K562 (cell line): ENCODE results near the gene LRMDA. TPM values are rescaled to one million over a fixed set of nuclear protein-coding genes. Genes with fewer than 3 reads are reported as not detected.

Experiments
- ATAC-seq: fragments of 200-7000 bp; cut with Tn5 transposase; 3 replicates; pipeline ENCODE4 v1.9.1; 2020; ENCODE audit warnings: moderate library complexity
- BruUV-seq: library from RNA; stranded (reverse); fragments of 400-500 nt; replicated peaks from 2 replicates; lab custom pipeline; 2021; lab: Mats Ljungman, UMichigan
- CTCF ChIA-PET: fragments of 300-600 bp; formaldehyde crosslinking; extraction: SDS; loops from one replicate; lab custom pipeline; 2021; ENCODE audit warnings: low intra/inter-chr PET ratio; lab: Yijun Ruan, JAX
- POLR2A ChIA-PET: fragments of 300-600, 350-650 bp; sonication (Branson Sonifier 250); formaldehyde crosslinking; extraction: SDS; loops from one replicate; lab custom pipeline; 2021; ENCODE audit warnings: antibody characterized with exemption, inconsistent platforms; lab: Yijun Ruan, JAX
- DNase-seq, 4 experiments: peaks; one replicate each; pipeline versions ENCODE4 v3.0.0 to v3.0.0-alpha.2; 2011 to 2018; ENCODE audit warnings: low spot score in 3 of 4, mixed read lengths in 3 of 4; ENCODE audit errors: extremely low read depth in 1 of 4
- FAIRE-seq: peaks from 2 replicates; lab custom pipeline; 2011; peaks lifted over from hg19 to GRCh38; lab: Jason Lieb, UNC
- H2AFZ ChIP-seq: 2 replicates; pipeline ENCODE4 v1.6.0; 2011; ENCODE audit warnings: low read depth, low read length, control low read depth, inconsistent platforms
- H3K27ac ChIP-seq: fragments of 200-600 bp; 3 replicates; pipeline ENCODE4 v1.8.0; 2011; ENCODE audit warnings: low read depth, mild to moderate bottlenecking, control low read depth, inconsistent platforms, low read length, moderate library complexity, mixed read lengths; ENCODE audit errors: extremely low read depth
- H3K27me3 ChIP-seq, 2 experiments: fragments of 300-600 bp in 1 of 2; 2 replicates in 1 of 2; 3 replicates in 1 of 2; pipeline versions ENCODE4 v1.6.0 to v1.8.0; 2011; ENCODE audit warnings: inconsistent platforms in 2 of 2, low read length in 2 of 2, mild to moderate bottlenecking in 1 of 2, mixed read lengths in 1 of 2, moderate library complexity in 1 of 2; ENCODE audit not compliant: control insufficient read depth in 2 of 2, insufficient read depth in 2 of 2
- H3K36me3 ChIP-seq: fragments of 300-600 bp; 3 replicates; pipeline ENCODE4 v1.8.0; 2011; ENCODE audit warnings: mild to moderate bottlenecking, low read length, inconsistent platforms; ENCODE audit not compliant: control insufficient read depth, insufficient read depth
- H3K4me1 ChIP-seq, 2 experiments: fragments of 200-600 bp in 1 of 2; replicated peaks in 1 of 2; 2 replicates in 1 of 2; 3 replicates in 1 of 2; pipeline versions ENCODE4 v1.5.1 to v1.8.0; 2011; ENCODE audit warnings: inconsistent platforms in 2 of 2, low read length in 2 of 2, mild to moderate bottlenecking in 1 of 2, mixed read lengths in 1 of 2, moderate library complexity in 1 of 2; ENCODE audit not compliant: control insufficient read depth in 2 of 2, insufficient read depth in 2 of 2
- H3K4me2 ChIP-seq: 2 replicates; pipeline ENCODE4 v1.6.1; 2011; ENCODE audit warnings: low read length, control low read depth, inconsistent platforms, mixed read lengths; ENCODE audit not compliant: insufficient read depth
- H3K4me3 ChIP-seq: fragments of 200-600 bp; sonication (generic), shearing (Covaris generic); 2 replicates; pipeline ENCODE4 v1.5.1; 2016; ENCODE audit warnings: control low read depth, inconsistent platforms
- H3K79me2 ChIP-seq: fragments of 200-600 bp; 3 replicates; pipeline ENCODE4 v1.8.0; 2011; ENCODE audit warnings: low read length, inconsistent platforms; ENCODE audit not compliant: control insufficient read depth, insufficient read depth
- H3K9ac ChIP-seq, 2 experiments: 2 replicates each; pipeline versions ENCODE4 v1.6.0 to v1.6.1; 2011; ENCODE audit warnings: low read depth in 2 of 2, low read length in 2 of 2, control low read depth in 1 of 2, inconsistent platforms in 1 of 2, mild to moderate bottlenecking in 1 of 2, mixed read lengths in 1 of 2; ENCODE audit not compliant: insufficient read depth in 1 of 2
- H3K9me1 ChIP-seq: one replicate; pipeline ENCODE4 v1.6.0; 2011; ENCODE audit warnings: inconsistent platforms, mild to moderate bottlenecking, low read length, moderate library complexity; ENCODE audit not compliant: control insufficient read depth, insufficient read depth
- H3K9me3 ChIP-seq: replicated peaks from 2 replicates; pipeline ENCODE4 v1.5.1; 2011; ENCODE audit warnings: low read depth, low read length, inconsistent platforms; ENCODE audit not compliant: control insufficient read depth, insufficient read depth
- H4K20me1 ChIP-seq: replicated peaks from 2 replicates; pipeline ENCODE4 v1.6.1; 2011; ENCODE audit warnings: low read length, inconsistent platforms, mixed read lengths; ENCODE audit not compliant: control insufficient read depth, insufficient read depth
- BACH1 ChIP-seq: fragments of 200-800 bp; sonication (Bioruptor generic); IDR thresholded peaks from 2 replicates; pipeline ENCODE4 v1.6.1; 2016; ENCODE audit warnings: missing genetic modification characterization, missing compliant biosample characterization
- FOSL1 ChIP-seq: fragments of 200-800 bp; sonication (Bioruptor generic); conservative IDR thresholded peaks from 2 replicates; pipeline ENCODE4 v1.6.1; 2016; ENCODE audit warnings: missing genetic modification characterization, missing compliant biosample characterization
- GTF2E2 ChIP-seq: fragments of 200-800 bp; sonication (Bioruptor generic); IDR thresholded peaks from 2 replicates; pipeline ENCODE4 v1.6.1; 2016; ENCODE audit warnings: missing genetic modification characterization, missing compliant biosample characterization
- PRMT5 ChIP-seq: sonication (generic); formaldehyde crosslinking; IDR thresholded peaks from 2 replicates; pipeline ENCODE4 v1.5.0; 2020; ENCODE audit warnings: missing genetic modification reagents
- WGBS: fragments of 100-300 bp; shearing (Covaris generic); methylation state at CpG from one replicate; pipeline ENCODE4 v1.1.6; 2016; ENCODE audit warnings: low coverage, mixed read lengths; ENCODE audit not compliant: insufficient coverage; ENCODE audit errors: missing lambda C conversion rate; 5-methylcytosine and 5-hydroxymethylcytosine counted together
- in situ Hi-C: fragments of 300-500 bp; cut with MboI; formaldehyde crosslinking; loops from 4 replicates; pipeline ENCODE4 v1.15.0; 2018; ENCODE audit warnings: inconsistent platforms, mixed read lengths
- intact Hi-C: fragments of 100-400 bp; cut with micrococcal nuclease; formaldehyde crosslinking; loops from 2 replicates; pipeline ENCODE4 v1.14.2; 2022
- polyA plus RNA-seq, 8 experiments: library from polyadenylated mRNA; depleted of rRNA in 4 of 8; stranded (reverse) in 5 of 8; unstranded in 3 of 8; fragments of >200 nt; fragmentation: Nextera tagmentation in 2 of 8; fragmentation: Illumina TruSeq in 1 of 8; extraction: Ambion mirVana in 2 of 8; extraction: Trizol in 1 of 8; gene quantifications; 2 replicates each; pipeline versions ENCODE4 v1.2.1 to v1.2.3, GENCODE V29; 2011 to 2014; ENCODE audit warnings: inconsistent platforms in 1 of 8, missing spikeins in 1 of 8
- total RNA-seq, 7 experiments: library from RNA; depleted of rRNA in 6 of 7; stranded (reverse); fragments of >200 nt in 6 of 7; fragmentation: Illumina TruSeq in 2 of 7; extraction: Trizol in 2 of 7; gene quantifications; 2 replicates each; pipeline versions ENCODE4 v1.2.1 to v1.2.3, GENCODE V29; 2011 to 2021; ENCODE audit warnings: low replicate concordance in 1 of 7
- TF ChIP-seq, protein P1 (sequence below): sonication (generic); formaldehyde crosslinking; IDR thresholded peaks from 2 replicates; pipeline ENCODE4 v1.8.1; 2023; ENCODE audit warnings: missing genetic modification reagents, mild to moderate bottlenecking, borderline replicate concordance
- TF ChIP-seq, protein P2 (sequence below): IDR thresholded peaks from 2 replicates; pipeline ENCODE4 v1.6.1; 2016; ENCODE audit warnings: missing genetic modification characterization, missing compliant biosample characterization
- TF ChIP-seq, protein P3 (sequence below): sonication (generic); formaldehyde crosslinking; IDR thresholded peaks from 2 replicates; pipeline ENCODE4 v1.8.1; 2022; ENCODE audit warnings: missing genetic modification reagents

The LRMDA gene
- total and polyA plus RNA-seq, 9 of the 15 experiments (the other 6 are each of a cell fraction or from before 2014, with no cell fraction given) = 0.25 TPM; not detected in 8

DNA sequence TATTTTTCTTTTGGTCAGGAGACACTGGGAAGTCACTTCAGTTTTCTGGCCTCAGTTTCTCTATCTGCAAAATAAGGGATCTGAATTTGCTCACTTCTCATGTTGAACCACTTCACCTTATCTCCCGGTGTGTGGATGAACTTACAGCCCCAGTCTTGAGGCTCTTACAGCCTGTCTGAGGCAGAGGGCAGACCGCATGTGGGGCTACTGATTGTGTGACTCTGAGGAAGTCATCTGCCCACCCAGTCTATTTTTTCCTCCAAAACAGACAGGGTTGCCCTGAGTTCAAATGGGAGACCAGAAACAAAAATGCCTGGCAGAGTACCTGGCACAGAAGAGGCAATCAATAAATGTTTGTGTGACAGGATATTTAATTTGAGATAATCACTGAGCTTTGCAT, 78.3 kb downstream of the LRMDA start:
- Histone ChIP-seq H3K9me3 (no peaks in the 10 kb centered on the region), H3K4me1 (no peaks in the 10 kb centered on the region), H3K79me2 (no peaks in the 10 kb centered on the region), H2AFZ (no peak overlapping the region), H3K27ac (no peak overlapping the region), H4K20me1 (no peaks in the 10 kb centered on the region; the same call in 1 of the 2 replicates), H3K4me2 (no peak overlapping the region), H3K9me1 (no peaks in the 10 kb centered on the region)
- no peak for DNase-seq
- no TSS peak for BruUV-seq
- FAIRE-seq = no peak
- ChIA-PET POLR2A (no interaction called here), CTCF (no interaction called here)
- intact Hi-C loops = no loop called here
- ATAC-seq = no peak
- TF ChIP-seq, protein P1, sequence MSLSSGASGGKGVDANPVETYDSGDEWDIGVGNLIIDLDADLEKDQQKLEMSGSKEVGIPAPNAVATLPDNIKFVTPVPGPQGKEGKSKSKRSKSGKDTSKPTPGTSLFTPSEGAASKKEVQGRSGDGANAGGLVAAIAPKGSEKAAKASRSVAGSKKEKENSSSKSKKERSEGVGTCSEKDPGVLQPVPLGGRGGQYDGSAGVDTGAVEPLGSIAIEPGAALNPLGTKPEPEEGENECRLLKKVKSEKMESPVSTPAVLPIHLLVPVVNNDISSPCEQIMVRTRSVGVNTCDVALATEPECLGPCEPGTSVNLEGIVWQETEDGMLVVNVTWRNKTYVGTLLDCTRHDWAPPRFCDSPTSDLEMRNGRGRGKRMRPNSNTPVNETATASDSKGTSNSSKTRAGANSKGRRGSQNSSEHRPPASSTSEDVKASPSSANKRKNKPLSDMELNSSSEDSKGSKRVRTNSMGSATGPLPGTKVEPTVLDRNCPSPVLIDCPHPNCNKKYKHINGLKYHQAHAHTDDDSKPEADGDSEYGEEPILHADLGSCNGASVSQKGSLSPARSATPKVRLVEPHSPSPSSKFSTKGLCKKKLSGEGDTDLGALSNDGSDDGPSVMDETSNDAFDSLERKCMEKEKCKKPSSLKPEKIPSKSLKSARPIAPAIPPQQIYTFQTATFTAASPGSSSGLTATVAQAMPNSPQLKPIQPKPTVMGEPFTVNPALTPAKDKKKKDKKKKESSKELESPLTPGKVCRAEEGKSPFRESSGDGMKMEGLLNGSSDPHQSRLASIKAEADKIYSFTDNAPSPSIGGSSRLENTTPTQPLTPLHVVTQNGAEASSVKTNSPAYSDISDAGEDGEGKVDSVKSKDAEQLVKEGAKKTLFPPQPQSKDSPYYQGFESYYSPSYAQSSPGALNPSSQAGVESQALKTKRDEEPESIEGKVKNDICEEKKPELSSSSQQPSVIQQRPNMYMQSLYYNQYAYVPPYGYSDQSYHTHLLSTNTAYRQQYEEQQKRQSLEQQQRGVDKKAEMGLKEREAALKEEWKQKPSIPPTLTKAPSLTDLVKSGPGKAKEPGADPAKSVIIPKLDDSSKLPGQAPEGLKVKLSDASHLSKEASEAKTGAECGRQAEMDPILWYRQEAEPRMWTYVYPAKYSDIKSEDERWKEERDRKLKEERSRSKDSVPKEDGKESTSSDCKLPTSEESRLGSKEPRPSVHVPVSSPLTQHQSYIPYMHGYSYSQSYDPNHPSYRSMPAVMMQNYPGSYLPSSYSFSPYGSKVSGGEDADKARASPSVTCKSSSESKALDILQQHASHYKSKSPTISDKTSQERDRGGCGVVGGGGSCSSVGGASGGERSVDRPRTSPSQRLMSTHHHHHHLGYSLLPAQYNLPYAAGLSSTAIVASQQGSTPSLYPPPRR (CRISPR knock-in tag) = no peak
- TF ChIP-seq, protein P2, sequence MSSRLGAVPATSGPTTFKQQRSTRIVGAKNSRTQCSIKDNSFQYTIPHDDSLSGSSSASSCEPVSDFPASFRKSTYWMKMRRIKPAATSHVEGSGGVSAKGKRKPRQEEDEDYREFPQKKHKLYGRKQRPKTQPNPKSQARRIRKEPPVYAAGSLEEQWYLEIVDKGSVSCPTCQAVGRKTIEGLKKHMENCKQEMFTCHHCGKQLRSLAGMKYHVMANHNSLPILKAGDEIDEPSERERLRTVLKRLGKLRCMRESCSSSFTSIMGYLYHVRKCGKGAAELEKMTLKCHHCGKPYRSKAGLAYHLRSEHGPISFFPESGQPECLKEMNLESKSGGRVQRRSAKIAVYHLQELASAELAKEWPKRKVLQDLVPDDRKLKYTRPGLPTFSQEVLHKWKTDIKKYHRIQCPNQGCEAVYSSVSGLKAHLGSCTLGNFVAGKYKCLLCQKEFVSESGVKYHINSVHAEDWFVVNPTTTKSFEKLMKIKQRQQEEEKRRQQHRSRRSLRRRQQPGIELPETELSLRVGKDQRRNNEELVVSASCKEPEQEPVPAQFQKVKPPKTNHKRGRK = no peak
- TF ChIP-seq FOSL1 (no peak), BACH1 (no peak), GTF2E2 (tag) (no peak), PRMT5 (CRISPR knock-in tag) (no peak)
- TF ChIP-seq, protein P3, sequence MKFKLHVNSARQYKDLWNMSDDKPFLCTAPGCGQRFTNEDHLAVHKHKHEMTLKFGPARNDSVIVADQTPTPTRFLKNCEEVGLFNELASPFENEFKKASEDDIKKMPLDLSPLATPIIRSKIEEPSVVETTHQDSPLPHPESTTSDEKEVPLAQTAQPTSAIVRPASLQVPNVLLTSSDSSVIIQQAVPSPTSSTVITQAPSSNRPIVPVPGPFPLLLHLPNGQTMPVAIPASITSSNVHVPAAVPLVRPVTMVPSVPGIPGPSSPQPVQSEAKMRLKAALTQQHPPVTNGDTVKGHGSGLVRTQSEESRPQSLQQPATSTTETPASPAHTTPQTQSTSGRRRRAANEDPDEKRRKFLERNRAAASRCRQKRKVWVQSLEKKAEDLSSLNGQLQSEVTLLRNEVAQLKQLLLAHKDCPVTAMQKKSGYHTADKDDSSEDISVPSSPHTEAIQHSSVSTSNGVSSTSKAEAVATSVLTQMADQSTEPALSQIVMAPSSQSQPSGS (CRISPR knock-in tag) = no peak
- TF ChIP-seq, all 486 proteins: peak for 0
- H3K27me3 ChIP-seq = no peaks in the 10 kb centered on the region; a peak in 1 of 5 replicates
- no peak overlapping the region for H3K9ac ChIP-seq
- WGBS = 4% methylated on average over 2 of the region's 2 CpGs
- H3K4me3 ChIP-seq = no peak overlapping the region
- in situ Hi-C loops = no loop called here
- H3K36me3 ChIP-seq = no peaks in the 10 kb centered on the region
